MCF 10A (cell line): ENCODE results near the gene KPRP. TPM values are rescaled to one million over a fixed set of nuclear protein-coding genes. Genes with fewer than 3 reads are reported as not detected.

Source experiments
- BruUV-seq: library from RNA; stranded (reverse); fragments of 400-500 nt; replicated peaks from 2 replicates; lab custom pipeline; 2021; lab: Mats Ljungman, UMichigan
- CTCF ChIA-PET: fragments of 300-600 bp; sonication (Branson Sonifier 250); formaldehyde crosslinking; extraction: SDS; loops from one replicate; lab custom pipeline; 2021; ENCODE audit warnings: antibody characterized with exemption, inconsistent platforms; lab: Yijun Ruan, JAX
- POLR2A ChIA-PET: fragments of 300-600, 350-650 bp; sonication (Branson Sonifier 250); formaldehyde crosslinking; extraction: SDS; loops from one replicate; lab custom pipeline; 2020; ENCODE audit warnings: antibody characterized with exemption, inconsistent platforms; lab: Yijun Ruan, JAX
- DNase-seq: peaks from one replicate; pipeline ENCODE4 v3.0.0-alpha.2; 2018; ENCODE audit not compliant: unreplicated experiment
- H3K27ac Mint-ChIP-seq: one replicate; pipeline ENCODE4 v1.8.0; 2022; ENCODE audit warnings: mild to moderate bottlenecking, low read depth, mixed read lengths; ENCODE audit not compliant: unreplicated experiment
- H3K27me3 Mint-ChIP-seq: one replicate; pipeline ENCODE4 v1.8.0; 2022; ENCODE audit warnings: mixed read lengths; ENCODE audit not compliant: insufficient read depth, unreplicated experiment
- H3K36me3 Mint-ChIP-seq: one replicate; pipeline ENCODE4 v1.8.0; 2022; ENCODE audit warnings: mild to moderate bottlenecking, moderate library complexity, mixed read lengths; ENCODE audit not compliant: insufficient read depth, unreplicated experiment
- H3K4me1 Mint-ChIP-seq: one replicate; pipeline ENCODE4 v1.8.0; 2022; ENCODE audit warnings: mixed read lengths; ENCODE audit not compliant: insufficient read depth, unreplicated experiment
- H3K4me3 Mint-ChIP-seq: one replicate; pipeline ENCODE4 v1.8.0; 2022; ENCODE audit warnings: mild to moderate bottlenecking, moderate library complexity, mixed read lengths; ENCODE audit not compliant: unreplicated experiment
- H3K9me3 Mint-ChIP-seq: one replicate; pipeline ENCODE4 v1.8.0; 2022; ENCODE audit warnings: mixed read lengths; ENCODE audit not compliant: unreplicated experiment
- CTCF ChIP-seq: fragments of 200-600 bp; IDR thresholded peaks from one replicate; pipeline ENCODE4 v1.8.0; 2022; ENCODE audit warnings: antibody characterized with exemption, mild to moderate bottlenecking; ENCODE audit not compliant: unreplicated experiment
- intact Hi-C: fragments of 100-400 bp; cut with micrococcal nuclease; formaldehyde crosslinking; loops from 2 replicates; pipeline ENCODE4 v1.14.1; 2022
- total RNA-seq: library from RNA; stranded (reverse); gene quantifications from 2 replicates; pipeline ENCODE4 v1.2.3, GENCODE V29; 2022

The KPRP gene
- total RNA-seq, 1 experiment from 2014 or later = 0.12 TPM

DNA sequence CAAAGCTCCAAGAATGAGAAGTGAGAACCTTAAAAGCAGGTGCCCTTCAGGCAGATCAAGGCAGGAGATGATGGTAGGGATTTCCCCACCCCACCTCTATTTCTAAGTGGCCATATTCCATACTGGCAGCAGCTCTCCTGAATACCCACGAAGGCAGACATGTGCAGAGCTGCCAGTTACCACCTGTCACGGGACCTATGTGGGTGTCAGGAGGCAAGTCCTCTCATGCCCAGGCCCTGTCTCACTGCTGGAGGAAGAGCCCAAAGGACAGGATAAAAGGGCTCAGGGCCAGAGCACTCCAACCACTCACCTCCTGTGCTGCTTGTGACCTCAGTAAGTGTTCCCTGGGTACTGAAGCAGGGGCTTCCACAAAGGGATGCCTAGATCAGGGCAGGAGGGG lies 53.2 kb downstream of the KPRP start:
- peaks cover 24% of the 10 kb centered on the region for H3K4me1 Mint-ChIP-seq
- H3K4me3 Mint-ChIP-seq = peak overlapping the region; percentile 30
- H3K36me3 Mint-ChIP-seq = no peaks in the 10 kb centered on the region
- H3K27ac Mint-ChIP-seq = peak overlapping the region; percentile 31
- peak; percentile 84 for DNase-seq
- no TSS peak for BruUV-seq
- no peaks in the 10 kb centered on the region for H3K27me3 Mint-ChIP-seq
- ChIA-PET CTCF (interaction anchor here (0.6 to 1.5 kb wide), 3 partner anchors 24 to 168 kb away, joined by 3 to 5 read pairs (median 3); no protein-coding TSS in a partner anchor), POLR2A (interaction anchor here (1.0 to 1.8 kb wide), 3 partner anchors 8 to 31 kb away, joined by 3 to 7 read pairs (median 3); partner anchors contain the start of gene LCE1E)
- intact Hi-C loops = no loop called here
- TF ChIP-seq CTCF = no peak
- H3K9me3 Mint-ChIP-seq = no peaks in the 10 kb centered on the region

Other genes starting within 250 kb of the KPRP start
- not detected in 2 replicates for gene LCE5A, start 247.2 kb upstream of the KPRP start, total RNA-seq
- gene CRCT1, start 243.5 kb upstream of the KPRP start, total RNA-seq = not detected in 2 replicates
- gene LCE3E, start 191.2 kb upstream of the KPRP start, total RNA-seq = not detected in 2 replicates
- 0.75 TPM in 1 of 2 replicates, not detected in the other for gene LCE3D, start 177.5 kb upstream of the KPRP start, total RNA-seq
- not detected in 2 replicates for gene LCE3C, start 157.8 kb upstream of the KPRP start, total RNA-seq
- not detected in 2 replicates for gene LCE3B, start 144.2 kb upstream of the KPRP start, total RNA-seq
- not detected in 2 replicates for gene LCE3A, start 134.9 kb upstream of the KPRP start, total RNA-seq
- not detected in 2 replicates for gene LCE2D, start 94.6 kb upstream of the KPRP start, total RNA-seq
- gene LCE2C, start 82.7 kb upstream of the KPRP start, total RNA-seq = not detected in 2 replicates
- gene LCE2B, start 71.9 kb upstream of the KPRP start, total RNA-seq = not detected in 2 replicates
- not detected in 2 replicates for gene LCE2A, start 59.7 kb upstream of the KPRP start, total RNA-seq
- gene LCE4A, start 49.9 kb upstream of the KPRP start, total RNA-seq = not detected in 2 replicates
- not detected in 2 replicates for gene LCE1F, start 17.1 kb downstream of the KPRP start, total RNA-seq
- gene LCE1E, start 28.2 kb downstream of the KPRP start, total RNA-seq = 1.3 and 1.9 TPM in 2 replicates
- gene LCE1D, start 38.7 kb downstream of the KPRP start, total RNA-seq = not detected in 2 replicates
- gene LCE1C, start 48.6 kb downstream of the KPRP start, total RNA-seq = 1.4 and 1.9 TPM in 2 replicates
- gene LCE1B, start 53.9 kb downstream of the KPRP start, total RNA-seq = 1.3 and 2.0 TPM in 2 replicates
- gene LCE1A, start 69.4 kb downstream of the KPRP start, total RNA-seq = not detected in 2 replicates
- not detected in 2 replicates for gene LCE6A, start 84.8 kb downstream of the KPRP start, total RNA-seq
- gene LCE7A, start 102.0 kb downstream of the KPRP start, total RNA-seq = not detected in 2 replicates
- not detected in 2 replicates for gene SMCP, start 120.3 kb downstream of the KPRP start, total RNA-seq
- gene IVL, start 150.5 kb downstream of the KPRP start, total RNA-seq = 0.33 and 0.56 TPM in 2 replicates
- gene SPRR5, start 189.2 kb downstream of the KPRP start, total RNA-seq = not detected in 2 replicates
- not detected in 2 replicates for gene SPRR4, start 212.6 kb downstream of the KPRP start, total RNA-seq
- not detected in 2 replicates for gene SPRR1A, start 226.1 kb downstream of the KPRP start, total RNA-seq
- gene SPRR3, start 243.7 kb downstream of the KPRP start, total RNA-seq = not detected in 2 replicates